ENCODE measurements around the gene RAB5A. TPM values are rescaled to one million over a fixed set of nuclear protein-coding genes. Genes with fewer than 3 reads are reported as not detected.
A peak's percentile ranks its signal among the peaks of the same experiment; 100 is the strongest.
"Not testable (repeated sequence)": the region's sequence is repeated elsewhere in the genome, so short reads cannot be mapped to it uniquely, and the experiment has no call there.

The RAB5A gene
- total RNA-seq: 10 to 100 TPM; 40.4 to 87.1 TPM

DNA sequence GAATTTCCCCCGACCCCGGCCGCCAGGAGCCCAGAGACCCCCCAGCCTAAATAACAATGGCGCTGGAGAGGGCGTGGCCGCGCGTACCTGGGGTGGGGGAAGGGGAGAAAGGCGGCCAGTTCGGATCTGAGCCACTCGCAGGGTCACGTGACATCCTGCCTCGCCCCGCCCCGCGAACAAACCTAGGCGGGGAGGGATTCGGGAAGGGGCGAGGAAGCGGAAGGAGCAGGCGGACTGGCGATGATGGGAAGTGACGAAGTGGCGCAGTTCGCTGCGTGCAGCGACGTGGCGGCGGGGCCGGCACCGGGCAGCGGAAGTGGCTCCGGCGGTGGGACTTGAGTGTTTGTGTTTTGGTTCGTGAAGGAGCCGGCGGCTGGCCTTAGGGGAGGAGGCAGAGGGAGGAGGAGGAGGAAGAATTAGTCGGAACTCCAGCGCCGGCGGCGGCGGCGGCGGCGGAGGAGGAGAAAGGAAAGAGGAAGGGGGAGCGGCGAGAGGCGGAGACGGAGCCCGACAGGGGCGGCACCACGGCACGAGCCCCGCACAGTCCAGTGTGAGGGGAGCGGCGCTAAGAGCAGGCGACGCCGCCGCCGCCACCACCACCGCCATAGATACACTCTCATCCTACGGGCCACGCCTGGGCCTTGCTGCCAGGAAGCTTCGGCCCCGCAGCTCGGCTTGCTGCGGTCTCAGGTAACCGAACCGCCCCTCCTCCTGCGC, at the start of gene RAB5A:
Gene RAB5A, plus strand, starts transcription at position 266 of the 717 bp plus-strand sequence. CDS start 3,802 bp downstream, outside the sequence.
- Histone ChIP-seq H3K9me3 (no peaks in the 10 kb centered on the region), H3K36me3 (no peaks in the 10 kb centered on the region), H3K9ac (ENCODE audit: low read depth in 2 of 2, low read length in 2 of 2) (peak within 1 kb of the TSS; percentile 98 to 99), H3K4me1 (peaks cover 7% of the 10 kb centered on the region), H3K4me3 (peak within 1 kb of the TSS; percentile 88), H3K27ac (peak within 1 kb of the TSS; percentile 99), H3K27me3 (no peaks in the 10 kb centered on the region)
- TF ChIP-seq, protein P1, sequence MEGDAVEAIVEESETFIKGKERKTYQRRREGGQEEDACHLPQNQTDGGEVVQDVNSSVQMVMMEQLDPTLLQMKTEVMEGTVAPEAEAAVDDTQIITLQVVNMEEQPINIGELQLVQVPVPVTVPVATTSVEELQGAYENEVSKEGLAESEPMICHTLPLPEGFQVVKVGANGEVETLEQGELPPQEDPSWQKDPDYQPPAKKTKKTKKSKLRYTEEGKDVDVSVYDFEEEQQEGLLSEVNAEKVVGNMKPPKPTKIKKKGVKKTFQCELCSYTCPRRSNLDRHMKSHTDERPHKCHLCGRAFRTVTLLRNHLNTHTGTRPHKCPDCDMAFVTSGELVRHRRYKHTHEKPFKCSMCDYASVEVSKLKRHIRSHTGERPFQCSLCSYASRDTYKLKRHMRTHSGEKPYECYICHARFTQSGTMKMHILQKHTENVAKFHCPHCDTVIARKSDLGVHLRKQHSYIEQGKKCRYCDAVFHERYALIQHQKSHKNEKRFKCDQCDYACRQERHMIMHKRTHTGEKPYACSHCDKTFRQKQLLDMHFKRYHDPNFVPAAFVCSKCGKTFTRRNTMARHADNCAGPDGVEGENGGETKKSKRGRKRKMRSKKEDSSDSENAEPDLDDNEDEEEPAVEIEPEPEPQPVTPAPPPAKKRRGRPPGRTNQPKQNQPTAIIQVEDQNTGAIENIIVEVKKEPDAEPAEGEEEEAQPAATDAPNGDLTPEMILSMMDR (IDR thresholded peaks at IDR 0.05): no peak
- intact Hi-C loops (cut with DNase I): loop anchor here (5.0 kb wide), 2 partner anchors 95 to 240 kb away; partner anchors contain the start of genes KAT2B and SGO1
- DNase-seq: peak; percentile 99

DNA sequence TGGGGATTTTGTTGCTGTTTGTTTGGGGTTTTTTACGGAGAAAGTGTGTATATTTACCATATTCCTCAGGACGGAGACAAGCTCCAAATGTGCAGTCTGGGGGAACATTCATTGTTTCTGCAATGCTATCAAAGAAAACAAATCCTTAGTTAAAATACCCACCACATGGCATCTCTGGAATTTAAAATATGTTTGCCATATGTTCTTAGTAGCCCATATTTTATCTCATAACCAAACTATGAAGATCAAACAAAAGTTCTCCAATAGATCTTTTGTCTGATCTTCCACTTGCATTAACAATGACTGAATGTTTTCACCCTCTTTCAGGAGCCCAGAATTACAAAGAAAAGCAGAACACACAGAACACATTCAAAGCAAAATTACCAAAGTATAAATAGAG, 48.2 kb upstream of the RAB5A start:
- no peak for DNase-seq
- intact Hi-C loops (cut with DNase I): loop anchor here (5.0 kb wide), 1 partner anchor 44 kb away; no protein-coding TSS in a partner anchor
- TF ChIP-seq, protein P1 (IDR thresholded peaks at IDR 0.05): no peak

DNA sequence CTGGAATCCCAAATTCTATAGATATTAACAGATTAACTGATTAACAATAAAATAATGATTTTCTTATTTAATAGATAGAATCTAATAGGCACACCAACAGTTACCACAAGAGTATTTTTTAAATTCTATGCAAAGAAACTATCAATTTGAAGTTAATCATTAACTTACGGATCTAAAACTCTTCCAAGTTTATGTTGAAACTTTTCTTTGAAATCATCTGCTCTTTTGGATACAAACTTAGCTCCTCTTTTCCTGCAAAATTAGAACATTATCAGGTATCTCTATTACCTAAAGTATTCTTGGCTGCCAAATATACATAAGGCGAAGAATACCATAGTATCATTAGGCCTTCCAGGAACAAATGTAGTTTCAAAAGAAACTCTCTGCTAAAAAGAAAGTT, 47.6 kb upstream of the RAB5A start:
- intact Hi-C loops (cut with DNase I): loop anchor here (5.0 kb wide), 1 partner anchor 43 kb away; no protein-coding TSS in a partner anchor
- Histone ChIP-seq H3K27me3 (no peaks in the 10 kb centered on the region), H3K4me3 (no peak overlapping the region), H3K27ac (no peak overlapping the region), H3K9me3 (no peaks in the 10 kb centered on the region), H3K4me1 (no peaks in the 10 kb centered on the region), H3K36me3 (no peaks in the 10 kb centered on the region), H3K9ac (ENCODE audit: low read depth in 2 of 2, low read length in 2 of 2) (no peak overlapping the region)
- TF ChIP-seq, protein P1 (IDR thresholded peaks at IDR 0.05): no peak
- no peak for DNase-seq

More for the DNA sequence above, 48.2 kb upstream of the RAB5A start:
- H3K9me3 ChIP-seq: no peaks in the 10 kb centered on the region
- H3K4me3 ChIP-seq: no peak overlapping the region
- H3K4me1 ChIP-seq: no peaks in the 10 kb centered on the region
- no peak overlapping the region for H3K27ac ChIP-seq
- H3K36me3 ChIP-seq: no peaks in the 10 kb centered on the region
- H3K9ac ChIP-seq (ENCODE audit: low read depth in 2 of 2, low read length in 2 of 2): no peak overlapping the region
- no peaks in the 10 kb centered on the region for H3K27me3 ChIP-seq

DNA sequence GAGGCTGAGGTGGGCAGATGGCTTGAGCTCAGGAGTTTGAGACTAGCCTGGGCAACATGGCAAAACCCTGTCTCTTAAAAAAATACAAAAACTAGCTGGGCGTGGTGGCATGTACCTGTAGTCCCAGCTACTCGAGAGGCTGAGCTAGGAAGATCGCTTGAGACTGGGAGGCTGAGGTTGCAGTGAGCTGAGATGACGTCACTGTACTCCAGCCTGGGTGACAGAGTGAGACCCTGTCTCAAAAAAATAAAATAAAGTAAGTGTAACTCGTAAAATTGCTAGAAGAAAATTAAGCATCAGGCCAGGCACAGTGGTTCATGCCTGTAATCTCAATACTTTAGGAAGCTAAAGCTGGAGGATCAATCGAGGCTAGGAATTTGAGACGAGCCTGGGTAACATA, 47.1 kb upstream of the RAB5A start:
- not testable (repeated sequence) for H3K4me1 ChIP-seq; DNase-seq; H3K9me3 ChIP-seq; H3K4me3 ChIP-seq; H3K36me3 ChIP-seq; H3K9ac ChIP-seq (ENCODE audit: low read depth in 2 of 2, low read length in 2 of 2); H3K27me3 ChIP-seq; H3K27ac ChIP-seq
- intact Hi-C loops (cut with DNase I): loop anchor here (5.0 kb wide), 1 partner anchor 42 kb away; no protein-coding TSS in a partner anchor

GRCh38 chr3:19901337-19901736, 45.6 kb upstream of the RAB5A start:
- H3K27me3 ChIP-seq: no peaks in the 10 kb centered on the region
- no peak for DNase-seq
- H3K4me1 ChIP-seq: no peaks in the 10 kb centered on the region
- H3K36me3 ChIP-seq: no peaks in the 10 kb centered on the region
- intact Hi-C loops (cut with DNase I): no loop called here
- H3K27ac ChIP-seq: no peak overlapping the region
- no peaks in the 10 kb centered on the region for H3K9me3 ChIP-seq
- no peak overlapping the region for H3K9ac ChIP-seq (ENCODE audit: low read depth in 2 of 2, low read length in 2 of 2)
- H3K4me3 ChIP-seq: no peak overlapping the region
- TF ChIP-seq, protein P1 (IDR thresholded peaks at IDR 0.05): no peak

DNA sequence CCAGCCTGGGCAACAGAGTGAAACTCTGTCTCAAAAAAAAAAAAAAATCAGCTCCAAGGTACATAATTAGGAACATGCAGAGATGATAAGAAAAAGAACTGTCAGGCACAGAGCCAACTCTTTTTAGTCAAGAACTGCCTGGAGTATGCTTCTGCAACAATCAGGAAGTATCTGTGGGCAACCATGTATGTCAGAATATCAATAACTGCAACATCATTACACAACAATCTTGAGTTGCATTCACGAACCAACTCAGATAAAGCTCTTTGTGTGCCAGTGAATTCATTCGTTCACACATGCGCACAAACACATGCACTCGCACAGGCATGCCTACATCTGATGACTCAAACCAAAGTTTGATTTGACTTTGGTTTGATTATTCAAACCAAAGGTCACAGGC, 45.0 kb upstream of the RAB5A start:
- Histone ChIP-seq H3K4me1 (no peaks in the 10 kb centered on the region), H3K4me3 (no peak overlapping the region), H3K27me3 (no peaks in the 10 kb centered on the region), H3K9ac (ENCODE audit: low read depth in 2 of 2, low read length in 2 of 2) (no peak overlapping the region), H3K27ac (no peak overlapping the region), H3K36me3 (no peaks in the 10 kb centered on the region), H3K9me3 (no peaks in the 10 kb centered on the region)
- TF ChIP-seq, protein P1 (IDR thresholded peaks at IDR 0.05): no peak
- DNase-seq: no peak
- intact Hi-C loops (cut with DNase I): no loop called here
